ENCODE measurements around the gene FMN2. TPM values are rescaled to one million over a fixed set of nuclear protein-coding genes. Genes with fewer than 3 reads are reported as not detected.

The FMN2 gene
- total RNA-seq, 1 donor from 2014 or later: not detected

GRCh38 chr1:240522122-240522822, 430.6 kb downstream of the FMN2 start:
- intact Hi-C loops (cut with micrococcal nuclease): no loop called here

- intact Hi-C loops (cut with micrococcal nuclease): no loop called here
Observed at GRCh38 chr1:240524356-240525069, 432.8 kb downstream of the FMN2 start.
